Activated T-cell treated with anti-CD3 and anti-CD28 coated beads, Interleukin-2, amount 50 U/mL, for 72 hours (primary cell): ENCODE measurements around the gene CDH4. TPM values are rescaled to one million over a fixed set of nuclear protein-coding genes. Genes with fewer than 3 reads are reported as not detected.

Source experiments
- ATAC-seq, 2 donors: fragments of 150-1000 bp; cut with Tn5 transposase; replicated peaks in 1 of 2; 2 replicates each; pipeline ENCODE4 v1.10.0; 2021; ENCODE audit warnings: moderate library complexity in 2 of 2, mild to moderate bottlenecking in 1 of 2
- DNase-seq, 2 donors: peaks; one replicate each; pipeline ENCODE4 v3.0.0; 2021 to 2022; ENCODE audit warnings: mixed read lengths in 1 of 2
- H3K27ac Mint-ChIP-seq: one replicate; pipeline ENCODE4 v1.8.0; 2022; ENCODE audit warnings: mild to moderate bottlenecking, moderate library complexity, mixed read lengths
- H3K27me3 Mint-ChIP-seq: one replicate; pipeline ENCODE4 v1.8.0; 2022; ENCODE audit warnings: low read depth, mixed read lengths
- H3K36me3 Mint-ChIP-seq, 2 donors: one replicate each; pipeline ENCODE4 v1.8.0; 2022; ENCODE audit warnings: mixed read lengths in 2 of 2, mild to moderate bottlenecking in 1 of 2; ENCODE audit not compliant: insufficient read depth in 2 of 2
- H3K4me1 Mint-ChIP-seq: one replicate; pipeline ENCODE4 v1.8.0; 2022; ENCODE audit warnings: low read depth, mixed read lengths
- H3K4me3 Mint-ChIP-seq, 2 donors: one replicate each; pipeline ENCODE4 v1.8.0; 2022; ENCODE audit warnings: mild to moderate bottlenecking in 2 of 2, mixed read lengths in 2 of 2, moderate library complexity in 2 of 2
- H3K9me3 Mint-ChIP-seq, 2 donors: one replicate each; pipeline ENCODE4 v1.8.0; 2022; ENCODE audit warnings: mixed read lengths in 2 of 2
- total RNA-seq, 2 donors: library from RNA; stranded (reverse); gene quantifications; one replicate each; pipeline ENCODE4 v1.2.3, GENCODE V29; 2022

Gene CDH4
- total RNA-seq, 2 donors from 2014 or later = 0.17 to 0.35 TPM

DNA sequence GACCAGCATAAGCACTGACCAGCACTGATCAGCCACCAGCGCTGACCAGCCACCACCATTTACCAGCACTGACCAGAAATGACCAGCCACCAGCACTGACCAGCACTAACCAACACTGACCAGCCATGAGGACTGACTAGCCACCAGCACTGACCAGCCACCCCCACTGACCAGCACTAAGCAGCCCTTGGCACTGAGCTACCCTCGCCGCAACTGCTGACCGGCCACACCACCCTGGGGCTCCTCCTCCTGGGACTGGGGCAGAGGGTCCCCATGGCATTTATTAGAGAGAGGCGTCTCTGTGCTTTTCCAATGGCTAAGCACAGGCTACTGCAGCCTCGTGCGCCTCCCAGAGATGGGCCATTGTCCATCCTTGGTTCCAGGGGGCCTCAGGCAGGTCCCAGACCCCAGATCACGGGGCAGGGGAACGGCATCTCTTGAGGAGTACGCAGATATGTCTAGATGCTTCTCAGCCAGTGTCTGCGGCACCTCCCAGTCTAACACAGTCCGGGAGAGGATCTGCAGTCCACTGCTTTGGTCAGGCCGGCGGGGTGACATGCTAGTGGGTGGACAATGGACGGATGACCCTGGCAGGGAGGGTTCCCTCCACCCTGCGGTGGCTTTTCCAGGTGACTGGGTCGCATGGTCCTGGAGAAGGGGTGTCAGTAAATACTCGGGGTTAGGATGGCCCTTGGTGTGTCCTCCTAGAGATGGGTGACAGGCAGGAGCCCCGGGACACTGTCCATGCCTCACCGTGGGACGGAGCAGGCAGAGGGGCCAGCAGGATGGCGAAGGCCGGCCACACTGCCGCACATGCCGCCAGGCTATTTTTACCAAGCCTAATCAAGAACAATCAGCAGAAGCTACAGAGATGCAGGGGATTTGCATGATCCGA lies 645.6 kb downstream of the CDH4 start:
- no peaks in the 10 kb centered on the region for H3K4me1 Mint-ChIP-seq
- H3K36me3 Mint-ChIP-seq = no peaks in the 10 kb centered on the region
- DNase-seq (no peak), ATAC-seq (no peak)
- H3K27ac Mint-ChIP-seq = no peak overlapping the region
- H3K9me3 Mint-ChIP-seq = no peaks in the 10 kb centered on the region
- no peak overlapping the region for H3K4me3 Mint-ChIP-seq
- H3K27me3 Mint-ChIP-seq = peaks cover 4% of the 10 kb centered on the region

DNA sequence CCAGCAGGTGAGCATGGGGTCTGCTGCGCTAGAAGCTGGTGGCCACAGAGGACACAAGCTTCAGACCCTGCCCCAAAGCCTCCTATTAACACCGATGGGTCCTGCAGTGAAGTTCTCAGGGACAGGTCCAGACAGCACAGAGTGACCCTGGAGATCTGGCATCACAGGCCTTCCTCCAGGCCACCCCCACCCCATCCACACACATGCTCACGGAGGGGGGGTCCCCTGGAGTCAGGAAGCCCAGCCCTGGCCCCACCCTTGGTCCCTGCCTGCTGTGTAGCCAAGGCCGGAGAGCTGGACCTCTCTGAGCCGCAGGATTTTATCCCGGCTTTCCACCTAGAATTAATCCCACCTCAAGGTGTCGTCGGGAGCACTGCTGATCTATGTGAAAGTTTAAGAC lies 646.3 kb downstream of the CDH4 start:
- Mint-ChIP-seq H3K27me3 (peaks cover 4% of the 10 kb centered on the region), H3K27ac (no peak overlapping the region), H3K9me3 (no peaks in the 10 kb centered on the region), H3K4me3 (no peak overlapping the region), H3K36me3 (no peaks in the 10 kb centered on the region), H3K4me1 (no peaks in the 10 kb centered on the region)
- DNase-seq (no peak), ATAC-seq (no peak)

DNA sequence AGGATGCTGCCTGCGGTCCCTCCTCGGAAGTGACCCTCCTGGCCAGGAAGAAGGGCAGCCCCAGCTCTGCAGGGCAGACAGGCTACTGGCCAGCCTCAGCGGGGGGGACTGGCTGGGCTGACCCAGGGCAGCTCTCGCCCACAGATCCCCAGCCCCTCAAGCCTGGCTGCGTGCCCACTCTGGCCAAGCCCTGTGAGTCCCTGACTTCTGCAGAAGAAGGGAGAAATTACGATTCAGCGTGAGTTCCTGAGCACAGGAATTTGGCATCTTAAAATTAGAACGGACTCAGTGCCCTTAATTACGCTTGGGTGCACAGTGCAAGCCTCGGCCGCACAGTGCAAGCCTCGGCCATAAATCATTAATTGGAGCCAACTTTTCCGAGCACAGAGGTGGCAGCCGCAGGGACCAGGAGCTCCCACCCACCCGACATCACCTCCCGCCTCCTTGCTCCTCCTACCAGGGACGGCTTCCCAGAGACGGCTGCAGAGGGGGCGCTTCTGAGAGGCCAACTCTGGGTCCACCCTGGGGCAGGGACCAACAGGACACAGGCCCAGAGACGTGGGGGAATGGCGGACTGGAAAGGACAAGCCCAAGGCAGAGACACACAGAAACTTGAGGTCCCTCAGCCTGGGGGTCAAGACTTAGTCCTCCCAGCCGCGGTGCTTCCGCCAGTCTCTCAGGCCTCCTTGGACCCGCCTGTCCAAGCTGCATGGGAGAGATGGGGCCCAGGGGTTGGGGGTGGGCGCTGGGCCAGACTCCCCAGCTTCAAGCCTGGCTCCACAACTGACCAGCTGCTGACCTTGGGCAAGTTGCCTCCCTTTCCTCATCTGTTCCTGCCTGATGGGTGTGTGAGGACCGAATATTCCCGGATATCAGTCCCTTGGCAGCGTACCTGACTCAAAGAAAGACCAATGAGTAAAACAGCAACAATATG lies 648.2 kb downstream of the CDH4 start:
- peaks cover 4% of the 10 kb centered on the region for H3K27me3 Mint-ChIP-seq
- DNase-seq (no peak), ATAC-seq (no peak)
- H3K4me3 Mint-ChIP-seq = no peak overlapping the region
- H3K4me1 Mint-ChIP-seq = no peaks in the 10 kb centered on the region
- no peaks in the 10 kb centered on the region for H3K36me3 Mint-ChIP-seq
- no peak overlapping the region for H3K27ac Mint-ChIP-seq
- no peaks in the 10 kb centered on the region for H3K9me3 Mint-ChIP-seq

DNA sequence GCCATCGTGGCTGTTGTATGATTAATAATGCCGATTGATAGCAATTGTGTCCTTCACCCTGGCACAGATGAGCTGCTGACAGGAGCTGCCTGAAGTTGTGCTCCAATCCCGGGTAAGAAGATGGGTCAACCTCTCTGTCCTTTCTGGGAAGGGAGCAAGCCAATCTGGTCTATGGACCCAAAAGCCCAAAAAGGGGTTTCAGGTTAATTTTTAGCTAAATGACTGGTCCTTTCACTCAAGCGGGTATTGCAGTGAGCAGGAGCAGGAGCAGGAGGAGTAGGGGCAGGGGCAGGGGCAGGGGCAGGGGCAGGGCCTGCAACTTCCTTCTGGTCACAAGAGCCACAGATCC lies 648.9 kb downstream of the CDH4 start:
- Mint-ChIP-seq H3K27me3 (peaks cover 4% of the 10 kb centered on the region), H3K27ac (no peak overlapping the region)
- DNase-seq = no peak

DNA sequence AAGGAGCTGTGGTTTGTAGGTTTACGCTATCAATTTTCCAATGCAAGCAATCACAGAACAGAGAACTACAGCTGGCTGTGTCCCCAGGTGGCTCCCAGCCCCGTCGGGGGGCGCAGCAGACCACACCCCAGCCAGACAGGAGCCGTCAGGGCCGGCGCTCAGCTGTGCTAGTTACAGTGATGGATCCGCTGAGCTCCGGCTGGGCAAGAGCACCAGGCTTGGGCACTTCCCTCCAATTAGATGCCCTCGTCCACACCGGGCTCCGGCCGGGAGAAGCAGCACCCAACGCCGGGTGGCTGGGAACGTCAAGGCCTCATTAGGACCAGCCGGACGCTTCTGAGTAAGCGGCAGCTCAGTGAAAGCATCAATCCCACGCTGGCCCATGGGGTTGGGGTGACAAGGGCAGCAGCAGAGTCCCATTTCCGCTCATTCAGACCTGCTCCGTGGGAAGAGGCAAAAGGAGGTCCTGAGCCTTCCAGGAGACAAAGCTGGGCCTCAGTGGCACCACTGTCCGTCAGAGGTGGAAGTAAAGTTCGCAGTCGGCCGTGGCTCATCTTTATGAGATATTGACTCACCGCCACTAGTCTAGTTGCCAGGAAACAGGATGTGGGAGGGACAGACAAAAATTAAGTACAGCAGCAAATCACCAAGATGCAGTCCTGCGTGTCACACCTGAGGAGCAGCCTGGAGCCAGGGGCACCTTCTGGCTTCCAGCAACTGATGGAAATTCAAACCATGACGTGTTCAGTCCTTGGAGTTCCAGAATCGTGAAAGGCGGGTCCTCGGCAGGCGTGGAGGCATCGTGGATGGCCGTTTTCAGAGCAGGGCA lies 649.5 kb downstream of the CDH4 start:
- Mint-ChIP-seq H3K4me1 (no peaks in the 10 kb centered on the region), H3K27me3 (peaks cover 4% of the 10 kb centered on the region), H3K27ac (no peak overlapping the region), H3K36me3 (no peaks in the 10 kb centered on the region), H3K9me3 (no peaks in the 10 kb centered on the region), H3K4me3 (no peak overlapping the region)
- DNase-seq (no peak), ATAC-seq (no peak)

More for the DNA sequence above, 648.9 kb downstream of the CDH4 start:
- Mint-ChIP-seq H3K36me3 (no peaks in the 10 kb centered on the region), H3K9me3 (no peaks in the 10 kb centered on the region), H3K4me1 (no peaks in the 10 kb centered on the region), H3K4me3 (no peak overlapping the region)
- ATAC-seq = no peak

DNA sequence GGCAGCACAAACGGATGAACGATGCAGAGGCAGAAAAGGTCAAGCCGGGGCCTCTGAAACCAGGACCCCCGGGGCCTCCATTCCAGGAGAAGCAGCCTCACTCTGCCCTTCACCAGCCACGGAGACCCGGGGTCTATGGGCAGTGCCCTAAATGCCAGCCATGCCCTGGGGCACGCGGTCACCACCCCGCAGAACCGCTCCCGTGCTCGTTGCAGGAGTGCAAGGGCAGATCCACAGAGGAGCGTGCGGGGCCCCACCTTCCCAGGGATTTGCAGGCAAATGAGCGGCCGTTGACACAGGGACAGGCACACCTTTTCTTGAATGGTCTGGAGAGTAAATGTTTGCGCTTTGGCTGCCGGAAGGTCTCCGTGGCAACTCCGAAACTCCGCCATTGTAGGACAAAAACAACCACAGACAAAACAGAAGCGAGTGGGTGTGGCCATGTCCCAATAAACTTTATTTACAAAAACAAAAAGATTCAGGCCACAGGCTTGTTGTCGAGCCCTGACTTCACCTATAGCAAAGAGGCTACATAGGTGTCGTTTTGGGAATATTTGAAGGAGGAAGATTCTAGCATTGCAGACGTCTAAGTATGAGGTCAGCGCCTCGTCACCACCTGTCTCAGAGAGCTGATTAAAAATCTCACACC lies 650.3 kb downstream of the CDH4 start:
- DNase-seq (no peak), ATAC-seq (no peak)
- Mint-ChIP-seq H3K27me3 (peaks cover 4% of the 10 kb centered on the region), H3K4me1 (no peaks in the 10 kb centered on the region), H3K36me3 (no peaks in the 10 kb centered on the region), H3K4me3 (no peak overlapping the region), H3K9me3 (no peaks in the 10 kb centered on the region), H3K27ac (no peak overlapping the region)

DNA sequence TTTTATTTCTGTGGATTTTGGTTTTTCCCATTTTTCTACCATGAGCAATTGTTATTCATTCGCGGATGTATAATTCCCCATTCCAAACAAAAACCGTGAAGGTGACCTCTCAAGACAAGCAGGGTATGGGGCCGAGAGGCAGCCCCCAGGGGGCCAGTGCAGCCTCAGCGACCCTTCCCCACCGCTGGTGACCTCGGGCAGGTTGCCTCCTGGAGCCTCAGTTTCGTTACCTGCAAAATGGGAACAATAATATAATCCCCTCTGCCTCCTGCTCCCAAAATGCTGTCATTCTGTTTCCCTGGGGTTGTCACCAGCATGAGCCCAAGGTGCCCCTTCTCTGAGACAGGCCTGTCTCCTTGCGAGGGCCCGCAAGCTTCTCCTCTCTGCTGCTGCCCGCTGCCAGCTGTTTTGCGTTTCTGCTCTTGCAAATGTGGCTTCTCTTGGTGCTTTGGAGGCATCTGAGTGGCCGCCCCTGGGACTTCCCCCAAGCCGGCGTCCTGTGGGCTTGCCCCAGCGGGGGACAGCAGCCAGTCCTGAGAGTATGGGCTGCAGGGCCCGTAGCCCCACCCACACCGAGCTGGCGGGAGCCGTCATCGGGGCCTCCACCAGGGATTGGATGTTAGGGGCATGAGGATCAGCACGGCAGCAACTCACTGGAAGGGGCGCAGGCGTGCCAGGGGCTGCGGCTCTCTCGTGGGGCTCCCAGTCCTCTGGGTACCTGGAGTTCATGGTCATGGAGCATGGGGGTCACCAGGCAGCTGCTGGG lies 651.7 kb downstream of the CDH4 start:
- Mint-ChIP-seq H3K36me3 (no peaks in the 10 kb centered on the region), H3K4me1 (no peaks in the 10 kb centered on the region), H3K4me3 (no peak overlapping the region), H3K9me3 (no peaks in the 10 kb centered on the region), H3K27ac (no peak overlapping the region), H3K27me3 (peaks cover 4% of the 10 kb centered on the region)
- ATAC-seq (no peak), DNase-seq (no peak)

DNA sequence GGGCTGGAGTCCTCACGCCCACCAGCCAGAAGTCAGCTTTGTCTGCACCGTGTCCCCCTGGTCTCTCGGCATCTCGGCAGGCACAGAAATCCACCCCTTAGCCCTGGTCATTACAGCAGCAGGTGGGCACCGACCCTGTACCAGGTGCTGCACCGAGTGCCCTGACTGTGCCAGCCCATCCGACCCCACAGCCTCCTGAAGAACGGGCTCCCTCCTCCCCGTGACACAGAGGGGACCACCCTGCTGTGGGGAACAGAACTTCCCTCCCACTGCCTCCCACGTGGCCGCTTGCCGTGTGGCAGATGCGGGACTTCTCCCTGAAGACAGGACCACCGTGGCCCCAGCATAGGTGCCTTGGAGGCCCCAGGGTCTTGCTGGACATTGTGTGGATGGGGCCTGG lies 652.4 kb downstream of the CDH4 start:
- H3K4me3 Mint-ChIP-seq = no peak overlapping the region
- H3K27me3 Mint-ChIP-seq = peaks cover 4% of the 10 kb centered on the region
- ATAC-seq (no peak), DNase-seq (no peak)
- H3K4me1 Mint-ChIP-seq = no peaks in the 10 kb centered on the region
- H3K36me3 Mint-ChIP-seq = no peaks in the 10 kb centered on the region
- no peaks in the 10 kb centered on the region for H3K9me3 Mint-ChIP-seq
- H3K27ac Mint-ChIP-seq = no peak overlapping the region

DNA sequence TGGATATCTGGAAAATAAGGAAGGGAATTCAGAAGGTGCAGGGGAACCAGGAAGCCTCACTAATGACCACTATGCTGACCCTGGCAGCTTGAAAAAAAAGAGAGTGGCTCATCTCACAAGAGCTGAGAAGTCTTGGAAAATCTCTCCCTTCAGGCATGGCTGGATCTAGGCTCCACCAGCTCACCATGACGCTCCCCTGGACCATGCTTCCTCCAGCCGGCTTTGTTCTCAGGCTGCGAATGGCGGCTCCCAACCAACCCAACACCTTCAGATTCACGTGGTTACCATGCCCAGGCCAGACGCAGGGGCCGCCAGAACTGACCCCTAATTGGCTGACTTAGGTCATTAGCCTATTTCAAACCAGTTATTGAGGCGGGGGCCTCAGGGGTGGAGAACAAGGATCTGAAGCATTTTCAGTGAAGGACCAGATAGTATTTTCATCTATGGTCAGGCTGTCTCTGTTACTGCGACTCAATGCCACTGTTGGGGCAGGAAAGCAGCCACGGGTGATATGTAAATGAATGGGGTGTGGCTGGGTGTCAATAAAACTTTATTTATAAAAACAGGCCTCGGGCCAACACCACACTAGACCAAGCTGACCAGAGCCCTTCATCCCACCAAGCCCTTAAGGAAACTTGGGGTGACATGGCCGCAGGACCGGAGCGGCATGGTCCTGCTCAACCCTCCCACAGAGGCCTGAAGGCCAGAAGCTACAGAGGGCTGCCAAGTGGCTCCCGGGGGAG lies 653.9 kb downstream of the CDH4 start:
- Mint-ChIP-seq H3K27me3 (peaks cover 4% of the 10 kb centered on the region), H3K4me3 (no peak overlapping the region), H3K9me3 (no peaks in the 10 kb centered on the region), H3K27ac (no peak overlapping the region), H3K4me1 (no peaks in the 10 kb centered on the region), H3K36me3 (no peaks in the 10 kb centered on the region)
- ATAC-seq (no peak), DNase-seq (no peak)

DNA sequence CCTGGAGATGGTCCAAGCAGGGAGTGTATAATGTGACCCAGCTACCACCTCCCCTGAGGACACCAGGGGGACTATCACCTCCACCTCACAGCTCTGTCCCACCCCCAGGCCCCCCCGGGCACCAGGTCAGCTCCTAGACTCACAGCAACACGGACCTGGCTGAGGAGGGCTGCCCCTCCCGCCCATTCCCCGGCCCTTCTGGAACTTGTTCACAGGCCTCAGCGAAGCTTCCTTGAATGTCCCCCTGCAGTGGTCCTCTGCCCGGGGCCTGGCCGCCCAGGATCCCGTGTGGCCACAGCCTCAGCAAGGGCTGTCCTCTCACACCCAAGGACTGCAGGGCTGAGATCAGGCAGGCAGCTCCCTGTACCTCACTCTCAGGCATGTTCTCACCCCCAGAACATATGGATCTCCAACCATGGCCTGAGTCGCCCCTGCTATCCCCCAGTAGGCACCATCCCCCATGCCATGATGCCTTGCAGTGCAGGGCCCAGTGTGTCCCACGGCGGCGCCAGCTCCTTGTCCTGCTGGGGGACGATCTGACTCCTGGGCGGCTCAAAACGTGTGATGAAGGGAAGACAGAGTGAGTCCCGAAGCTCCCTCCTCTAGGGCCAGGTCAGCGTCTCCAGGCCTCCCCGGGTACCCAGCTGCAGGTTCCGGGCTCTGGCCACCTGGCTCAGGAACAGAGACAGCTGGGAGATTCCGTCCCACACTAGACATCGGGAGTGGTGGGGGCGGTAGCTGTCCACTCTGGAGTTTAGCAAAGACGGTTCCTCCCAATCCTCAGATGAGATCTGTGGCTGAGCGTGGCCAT lies 655.2 kb downstream of the CDH4 start:
- DNase-seq = no peak
- no peaks in the 10 kb centered on the region for H3K9me3 Mint-ChIP-seq
- no peaks in the 10 kb centered on the region for H3K27me3 Mint-ChIP-seq
- ATAC-seq = no peak
- no peaks in the 10 kb centered on the region for H3K36me3 Mint-ChIP-seq
- no peak overlapping the region for H3K27ac Mint-ChIP-seq
- no peak overlapping the region for H3K4me3 Mint-ChIP-seq
- H3K4me1 Mint-ChIP-seq = no peaks in the 10 kb centered on the region
